GM19351 (cell line): ENCODE measurements around the gene PRIMA1.

ENCODE experiments used
- ATAC-seq: cut with Tn5 transposase; IDR thresholded peaks from one replicate; pipeline ENCODE4 v1.9.1; 2021; ENCODE audit warnings: mild to moderate bottlenecking, moderate library complexity; ENCODE audit not compliant: unreplicated experiment

The PRIMA1 gene

DNA sequence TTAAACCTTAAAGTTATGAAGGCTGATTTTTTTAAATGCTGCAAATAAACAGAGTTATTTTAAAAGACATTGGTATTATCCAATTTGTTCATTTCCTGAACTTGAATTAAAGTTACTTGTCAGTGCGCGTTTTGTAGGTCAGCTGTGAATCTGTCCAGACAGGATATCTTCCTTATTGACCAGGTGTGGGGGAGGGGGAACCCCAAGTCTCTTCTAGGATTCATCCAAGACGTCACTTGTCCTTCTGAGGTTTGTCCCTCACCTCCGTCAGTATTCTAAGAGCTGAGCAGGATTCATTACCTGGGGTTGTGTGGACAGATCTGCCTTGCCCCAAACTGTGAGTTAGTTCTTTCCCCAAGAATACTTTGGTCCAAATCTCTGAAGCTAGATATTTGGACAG is 8.8 kb upstream of the PRIMA1 start:
- no peak for ATAC-seq

DNA sequence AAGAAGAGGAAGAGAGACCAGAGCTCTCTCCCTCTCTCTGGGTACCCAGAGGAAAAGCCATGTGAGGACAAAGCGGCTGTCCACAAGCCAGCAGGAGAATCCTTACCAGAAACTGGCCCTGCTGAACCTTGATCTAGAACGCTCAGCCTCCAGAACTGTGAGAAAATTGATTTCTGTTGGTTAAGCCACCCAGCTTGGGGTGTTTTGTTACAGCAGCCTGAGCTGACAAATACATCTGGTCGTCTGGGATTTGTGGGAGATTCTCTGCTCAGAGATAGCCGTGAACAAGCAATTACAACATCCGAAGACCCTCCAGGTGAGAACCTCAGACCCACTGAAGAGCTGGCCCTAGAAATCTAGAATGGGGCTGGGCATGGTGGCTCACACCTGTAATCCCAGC is 6.5 kb upstream of the PRIMA1 start:
- ATAC-seq, result no peak

- no peak for ATAC-seq
Observed at GRCh38 chr14:93793555-93794324, 5.5 kb upstream of the PRIMA1 start.

DNA sequence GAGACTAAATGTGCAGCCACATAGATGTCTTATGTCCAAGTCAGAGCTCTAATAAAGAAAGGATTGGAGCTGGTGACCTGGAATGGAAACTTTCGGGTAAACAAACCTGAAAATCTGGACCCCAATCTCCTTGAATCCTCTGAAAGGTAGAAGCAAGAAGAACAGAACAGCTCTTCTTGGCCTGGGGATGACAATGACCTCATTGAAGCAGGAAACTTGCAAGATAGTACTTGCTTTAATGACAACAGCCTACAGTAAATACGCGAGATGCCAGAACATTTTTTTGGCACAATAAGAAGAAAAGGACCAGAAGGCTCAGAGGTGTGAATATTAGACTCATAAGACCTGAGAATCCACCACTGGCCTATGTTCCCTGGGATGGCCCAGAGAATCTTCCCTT is 4.1 kb upstream of the PRIMA1 start:
- ATAC-seq, result no peak

DNA sequence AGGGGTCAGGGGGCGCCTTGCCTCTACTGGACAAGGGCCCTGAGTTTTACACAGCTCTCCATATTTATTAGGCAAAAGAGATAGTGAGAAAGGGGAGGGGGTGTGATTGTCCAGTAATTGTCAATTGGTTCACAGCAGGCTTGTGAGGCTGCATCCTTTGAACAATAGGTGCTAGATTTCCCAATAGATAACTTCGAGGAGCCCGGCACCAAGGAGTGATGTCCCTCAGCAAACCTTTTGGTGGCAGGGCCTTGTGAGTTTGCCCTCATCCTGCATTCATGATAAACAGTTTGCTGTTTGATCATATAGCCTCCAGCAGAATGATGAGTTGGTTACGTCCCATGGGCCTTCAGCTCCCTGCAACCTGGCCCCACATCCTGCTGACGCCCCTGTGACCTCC is 2.7 kb upstream of the PRIMA1 start:
- ATAC-seq, result no peak

- no peak for ATAC-seq
Observed at GRCh38 chr14:93789228-93790130, 1.2 kb upstream of the PRIMA1 start.

GRCh38 chr14:93788543-93789227 is 400 bp upstream of the PRIMA1 start:
- ATAC-seq, result no peak

DNA sequence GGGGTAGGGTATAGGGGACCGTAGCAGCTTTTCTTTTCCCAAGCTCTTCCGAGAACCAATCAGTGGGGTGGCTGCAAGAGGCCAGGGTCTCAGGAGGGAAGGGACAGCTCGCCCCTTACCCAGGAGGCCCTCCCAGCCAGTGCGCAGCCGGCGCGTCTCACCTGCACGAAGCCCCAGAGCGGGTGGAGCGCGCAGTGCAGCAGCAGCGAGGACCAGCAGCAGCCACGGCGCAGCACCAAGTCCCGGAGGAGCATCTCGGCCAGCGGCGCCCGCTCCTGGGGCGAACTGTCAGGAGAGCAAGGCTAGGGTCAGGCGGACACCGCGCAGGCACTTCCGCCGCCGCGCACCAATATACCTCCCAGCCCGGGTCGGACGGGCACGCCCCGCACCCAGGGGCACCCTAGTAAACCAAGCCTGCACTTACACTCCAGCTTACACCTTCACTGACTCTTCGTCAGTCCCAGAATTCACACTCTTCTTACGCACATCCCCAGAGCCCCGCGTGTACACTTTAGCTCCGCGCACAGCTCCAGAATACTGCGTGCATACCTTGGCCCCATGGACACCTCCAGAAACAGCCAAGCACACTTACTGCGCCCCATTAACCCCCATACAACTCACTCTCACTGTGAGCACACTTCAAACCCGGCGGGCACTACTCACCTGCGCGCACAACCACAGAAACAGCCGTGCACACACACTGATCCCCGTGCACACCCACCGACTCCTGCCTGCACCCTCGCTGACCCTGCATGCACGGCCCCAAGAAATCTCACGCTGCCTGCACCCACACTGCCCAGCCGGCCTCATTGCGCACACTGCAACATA is 606 bp downstream of the PRIMA1 start:
- no peak for ATAC-seq

- ATAC-seq, result no peak
Observed at GRCh38 chr14:93785423-93785822, 2.9 kb downstream of the PRIMA1 start.

GRCh38 chr14:93784878-93785277 is 3.4 kb downstream of the PRIMA1 start:
- ATAC-seq, result no peak

DNA sequence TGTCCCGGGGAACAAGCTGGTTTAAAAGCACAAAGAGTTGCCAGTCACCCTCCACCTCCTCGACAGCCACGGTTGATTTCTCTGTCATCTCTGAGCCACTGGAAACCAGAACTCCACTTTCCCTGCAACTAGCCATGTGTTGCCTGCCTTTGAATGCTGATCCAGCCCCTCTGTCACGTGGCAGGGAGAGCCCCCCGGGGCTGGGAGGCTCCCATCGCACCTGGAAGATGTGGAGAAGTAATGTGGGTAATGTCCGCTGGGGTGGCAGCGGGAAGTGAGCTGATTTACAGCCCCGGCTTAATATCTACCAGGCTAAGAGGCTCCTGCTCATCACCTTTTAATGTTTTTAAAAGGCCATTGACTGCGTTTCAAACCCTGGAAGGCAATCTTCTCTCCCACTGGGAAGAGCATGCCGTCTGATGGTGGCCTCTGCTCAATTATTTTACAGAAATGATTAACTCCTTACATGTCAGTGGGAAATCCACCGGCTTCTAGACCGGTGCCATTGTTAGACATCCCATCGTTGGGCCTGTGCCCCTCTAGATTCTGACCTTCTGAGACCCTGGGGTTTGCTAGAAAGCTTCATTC is 7.4 kb downstream of the PRIMA1 start:
- ATAC-seq, result no peak

- no peak for ATAC-seq
Observed at GRCh38 chr14:93778856-93779629, 9.2 kb downstream of the PRIMA1 start.

GRCh38 chr14:93778453-93778852 is 9.8 kb downstream of the PRIMA1 start:
- no peak for ATAC-seq

GRCh38 chr14:93775744-93776143 is 12.5 kb downstream of the PRIMA1 start:
- ATAC-seq, result no peak

DNA sequence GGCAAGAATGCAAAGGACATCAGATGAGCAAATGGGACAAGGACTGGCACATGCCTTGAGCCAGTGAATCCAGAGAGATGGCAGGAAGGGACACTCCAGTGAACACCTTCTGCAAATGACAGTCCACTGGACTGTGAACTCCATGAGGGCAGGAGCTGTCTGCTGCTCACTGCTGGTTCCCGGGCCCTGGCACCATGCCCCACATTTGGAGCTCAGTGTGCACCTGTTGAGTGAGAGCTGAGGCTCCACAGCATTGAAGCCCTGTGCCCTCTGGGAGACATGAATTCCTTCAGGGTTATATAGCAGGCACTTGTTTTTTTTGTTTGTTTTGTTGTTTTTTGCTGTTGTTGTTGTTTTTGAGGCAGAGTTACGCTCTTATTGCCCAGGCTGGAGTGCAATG is 13.1 kb downstream of the PRIMA1 start:
- no peak for ATAC-seq

DNA sequence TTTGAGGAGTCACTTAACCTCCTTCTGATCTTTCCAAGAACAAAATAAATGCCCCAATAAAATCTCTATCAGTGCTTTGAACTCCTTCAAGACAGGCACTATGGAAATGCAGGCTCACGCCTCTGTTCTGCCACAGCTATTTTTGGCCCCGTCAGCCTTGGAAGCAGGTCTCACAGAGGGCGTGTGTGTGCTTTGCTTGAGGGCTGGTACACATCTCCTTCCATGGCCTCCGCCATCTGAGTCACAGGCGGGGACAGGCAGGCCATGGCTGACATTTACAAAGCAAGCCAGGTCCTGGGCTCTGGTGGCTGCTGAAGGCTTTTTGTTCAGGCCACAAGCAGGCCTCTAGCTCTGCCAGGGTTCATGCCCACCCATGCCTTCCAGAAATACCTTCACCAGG is 16.0 kb downstream of the PRIMA1 start:
- no peak for ATAC-seq

DNA sequence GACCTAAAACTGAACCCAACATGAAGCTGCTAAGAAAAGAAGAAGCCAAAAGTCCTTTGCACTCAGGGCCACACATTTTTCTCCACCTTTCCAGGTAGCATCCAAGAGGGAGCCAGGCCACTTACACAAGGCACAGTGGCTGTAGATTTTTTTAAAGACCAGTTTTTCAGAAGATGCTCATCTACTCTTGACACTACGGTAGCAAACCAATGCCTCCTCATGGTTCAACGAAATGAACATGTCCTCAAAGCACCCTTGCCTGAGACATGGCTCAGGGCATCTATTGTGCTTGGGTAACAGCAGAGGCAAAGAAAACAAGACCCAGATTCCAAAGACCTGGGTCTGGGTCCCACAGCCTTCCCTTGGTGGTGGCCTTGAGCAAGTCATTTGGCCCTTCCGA is 22.3 kb downstream of the PRIMA1 start:
- no peak for ATAC-seq

GRCh38 chr14:93765155-93765554 is 23.1 kb downstream of the PRIMA1 start:
- no peak for ATAC-seq

DNA sequence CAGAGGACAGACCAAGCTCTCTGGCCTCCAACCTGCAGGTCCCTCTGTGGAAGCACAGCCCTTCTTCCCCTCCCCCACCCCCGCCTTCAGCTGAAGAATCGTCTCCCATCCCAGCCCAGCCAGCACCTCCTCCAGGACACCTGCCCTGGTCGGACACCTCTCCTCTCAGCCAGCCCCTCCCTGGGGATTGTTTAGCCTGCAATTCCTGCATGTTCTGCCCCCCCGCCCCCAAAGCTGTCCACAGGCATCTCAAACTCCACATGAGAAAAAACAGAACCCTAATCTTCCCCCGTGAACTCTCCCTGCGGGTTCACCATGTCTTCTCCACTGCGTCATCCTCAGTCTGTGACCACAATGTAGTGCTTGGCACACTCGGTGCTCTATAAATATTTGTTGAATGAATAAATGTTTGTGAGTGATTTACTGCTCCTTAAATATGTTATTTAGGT is 24.1 kb downstream of the PRIMA1 start:
- no peak for ATAC-seq
